WI38 (cell line): ENCODE measurements around the gene RAB36.

Source experiments
- H3K4me3 ChIP-seq: 2 replicates; pipeline ENCODE4 v1.5.1; 2011; ENCODE audit warnings: low read depth, mild to moderate bottlenecking, control low read depth, low read length
- TF ChIP-seq, protein P1 (sequence below): IDR thresholded peaks from 2 replicates; pipeline ENCODE4 v1.5.1; 2012; ENCODE audit warnings: low read depth, mild to moderate bottlenecking, control low read depth, low read length

Gene RAB36

DNA sequence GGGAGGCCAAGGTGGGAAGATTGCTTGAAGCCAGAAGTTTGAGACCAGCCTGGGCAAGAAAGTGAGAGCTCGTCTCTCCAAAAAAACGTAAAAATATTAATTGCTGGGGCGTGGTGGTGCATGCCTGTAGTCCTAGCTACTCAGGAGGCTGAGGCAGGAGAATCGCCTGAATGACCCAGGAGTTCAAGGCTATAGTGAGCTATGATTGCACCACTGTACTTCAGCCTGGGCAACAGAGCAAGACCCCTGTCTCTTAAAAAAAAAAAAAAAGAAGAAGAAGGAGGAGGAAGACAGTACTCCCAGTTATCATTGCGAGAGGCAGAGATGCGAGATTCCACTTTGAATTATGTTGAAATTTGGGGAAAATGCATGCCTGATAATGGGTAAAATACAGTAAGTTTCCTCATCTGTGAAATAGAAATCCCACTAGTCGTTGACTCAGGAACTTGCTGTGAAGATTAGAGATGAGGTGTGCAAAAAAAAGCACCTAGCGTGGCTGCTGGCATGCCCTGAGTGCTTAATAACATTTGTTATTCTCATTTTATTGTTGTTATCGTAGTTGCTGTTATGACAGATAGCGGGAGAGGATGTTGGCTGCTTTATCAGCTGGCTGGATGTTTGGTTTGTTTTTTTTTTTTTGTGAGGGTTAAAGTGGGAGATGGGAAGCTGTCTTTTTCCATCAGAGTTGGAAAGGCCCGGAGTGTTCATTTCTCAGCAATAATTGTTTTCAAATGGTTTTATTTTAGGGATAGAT, 68.5 kb downstream of the RAB36 start:
- TF ChIP-seq, protein P1, sequence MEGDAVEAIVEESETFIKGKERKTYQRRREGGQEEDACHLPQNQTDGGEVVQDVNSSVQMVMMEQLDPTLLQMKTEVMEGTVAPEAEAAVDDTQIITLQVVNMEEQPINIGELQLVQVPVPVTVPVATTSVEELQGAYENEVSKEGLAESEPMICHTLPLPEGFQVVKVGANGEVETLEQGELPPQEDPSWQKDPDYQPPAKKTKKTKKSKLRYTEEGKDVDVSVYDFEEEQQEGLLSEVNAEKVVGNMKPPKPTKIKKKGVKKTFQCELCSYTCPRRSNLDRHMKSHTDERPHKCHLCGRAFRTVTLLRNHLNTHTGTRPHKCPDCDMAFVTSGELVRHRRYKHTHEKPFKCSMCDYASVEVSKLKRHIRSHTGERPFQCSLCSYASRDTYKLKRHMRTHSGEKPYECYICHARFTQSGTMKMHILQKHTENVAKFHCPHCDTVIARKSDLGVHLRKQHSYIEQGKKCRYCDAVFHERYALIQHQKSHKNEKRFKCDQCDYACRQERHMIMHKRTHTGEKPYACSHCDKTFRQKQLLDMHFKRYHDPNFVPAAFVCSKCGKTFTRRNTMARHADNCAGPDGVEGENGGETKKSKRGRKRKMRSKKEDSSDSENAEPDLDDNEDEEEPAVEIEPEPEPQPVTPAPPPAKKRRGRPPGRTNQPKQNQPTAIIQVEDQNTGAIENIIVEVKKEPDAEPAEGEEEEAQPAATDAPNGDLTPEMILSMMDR: no peak
- H3K4me3 ChIP-seq: no peak overlapping the region
